ENCODE results near the gene SLMAP. TPM values are rescaled to one million over a fixed set of nuclear protein-coding genes. Genes with fewer than 3 reads are reported as not detected.

The SLMAP gene
- total RNA-seq, 4 donors from 2014 or later, result 81.1 to 113 (median 97.1) TPM

GRCh38 chr3:57971975-57972374, 215.9 kb downstream of the SLMAP start:
- Histone ChIP-seq H3K4me1 (peaks cover 0 to 2% of the 10 kb centered on the region in 2 donors), H3K9me3 (no peaks in the 10 kb centered on the region)
- no peak for ATAC-seq

GRCh38 chr3:57972531-57973111, 216.5 kb downstream of the SLMAP start:
- DNase-seq, result no peak
- Histone ChIP-seq H3K27me3 (no peaks in the 10 kb centered on the region), H3K4me3 (no peak overlapping the region), H3K27ac (peak overlapping the region in 2 of 4 donors; percentile 25 to 46), H3K9me3 (no peaks in the 10 kb centered on the region), H3K4me1 (peaks cover 0 to 2% of the 10 kb centered on the region in 2 donors), H3K36me3 (no peaks in the 10 kb centered on the region)
- in situ Hi-C loops (cut with MboI; ENCODE audit: low sequenced_read_pairs in 4 of 4), result no loop called here
- no peak for ATAC-seq
- intact Hi-C loops (cut with DNase I; ENCODE audit: low total_unique reads), result no loop called here
- TF ChIP-seq POLR2A (IDR thresholded peaks at IDR 0.05) (no peak), CTCF (IDR thresholded peaks at IDR 0.05 in 4 of 5, conservative IDR thresholded peaks at IDR 0.05 in 1 of 5) (no peak)

More at GRCh38 chr3:57971975-57972374, 215.9 kb downstream of the SLMAP start:
- no peak for DNase-seq
- TF ChIP-seq POLR2A (IDR thresholded peaks at IDR 0.05) (no peak), CTCF (IDR thresholded peaks at IDR 0.05 in 4 of 5, conservative IDR thresholded peaks at IDR 0.05 in 1 of 5) (no peak)
- no peaks in the 10 kb centered on the region for H3K27me3 ChIP-seq
- H3K27ac ChIP-seq, result peak overlapping the region in 3 of 4 donors; percentile 25 to 46 (median 44)
- H3K36me3 ChIP-seq, result no peaks in the 10 kb centered on the region
- intact Hi-C loops (cut with DNase I; ENCODE audit: low total_unique reads) (no loop called here), in situ Hi-C loops (cut with MboI; ENCODE audit: low sequenced_read_pairs in 4 of 4) (no loop called here)
- H3K4me3 ChIP-seq, result no peak overlapping the region

GRCh38 chr3:57973715-57974477, 217.8 kb downstream of the SLMAP start:
- TF ChIP-seq CTCF (IDR thresholded peaks at IDR 0.05 in 4 of 5, conservative IDR thresholded peaks at IDR 0.05 in 1 of 5) (no peak), POLR2A (IDR thresholded peaks at IDR 0.05) (no peak)
- Histone ChIP-seq H3K27me3 (no peaks in the 10 kb centered on the region), H3K27ac (no peak overlapping the region), H3K4me3 (no peak overlapping the region), H3K9me3 (no peaks in the 10 kb centered on the region), H3K4me1 (peaks cover 0 to 2% of the 10 kb centered on the region in 2 donors), H3K36me3 (no peaks in the 10 kb centered on the region)
- ATAC-seq (no peak), DNase-seq (no peak)
- in situ Hi-C loops (cut with MboI; ENCODE audit: low sequenced_read_pairs in 4 of 4) (no loop called here), intact Hi-C loops (cut with DNase I; ENCODE audit: low total_unique reads) (no loop called here)

- no peak overlapping the region for H3K27ac ChIP-seq
- in situ Hi-C loops (cut with MboI; ENCODE audit: low sequenced_read_pairs in 4 of 4) (no loop called here), intact Hi-C loops (cut with DNase I; ENCODE audit: low total_unique reads) (no loop called here)
- no peak overlapping the region for H3K4me3 ChIP-seq
- no peak for TF ChIP-seq POLR2A (IDR thresholded peaks at IDR 0.05)
- no peak for TF ChIP-seq CTCF (IDR thresholded peaks at IDR 0.05 in 4 of 5, conservative IDR thresholded peaks at IDR 0.05 in 1 of 5)
- no peak for DNase-seq
- no peaks in the 10 kb centered on the region for H3K27me3 ChIP-seq
- peaks cover 0 to 2% of the 10 kb centered on the region in 2 donors for H3K4me1 ChIP-seq
- no peaks in the 10 kb centered on the region for H3K36me3 ChIP-seq
- ATAC-seq, result peak; percentile 33 to 35
- no peaks in the 10 kb centered on the region for H3K9me3 ChIP-seq
Observed at GRCh38 chr3:57974796-57975388, 218.8 kb downstream of the SLMAP start.
